H1 (cell line): Measurements from ENCODE around the gene RGS4. TPM values are rescaled to one million over a fixed set of nuclear protein-coding genes. Genes with fewer than 3 reads are reported as not detected.

Experiments
- CTCF ChIA-PET: fragments of 300-600 bp; sonication (Branson Sonifier 250); formaldehyde crosslinking; loops from one replicate; lab custom pipeline; 2021; ENCODE audit not compliant: partially characterized antibody; lab: Charles Lee
- POLR2A ChIA-PET: fragments of 300-600 bp; sonication (Branson Sonifier 250); formaldehyde crosslinking; loops from one replicate; lab custom pipeline; 2021; ENCODE audit warnings: inconsistent platforms; ENCODE audit not compliant: partially characterized antibody; lab: Charles Lee
- DNase-seq, 2 experiments: peaks; one replicate each; pipeline versions ENCODE4 v3.0.0 to v3.0.0-alpha.2; 2010 to 2022; ENCODE audit warnings: low spot score in 2 of 2, low read depth in 1 of 2, mixed read lengths in 1 of 2
- FAIRE-seq: peaks from 2 replicates; lab custom pipeline; 2011; peaks lifted over from hg19 to GRCh38; lab: Jason Lieb, UNC
- H2AFZ ChIP-seq: 2 replicates; pipeline ENCODE4 v1.8.1; 2012; ENCODE audit warnings: low read length, inconsistent platforms
- H2AK5ac ChIP-seq: 2 replicates; pipeline ENCODE4 v1.6.1; 2013; ENCODE audit warnings: low read depth, low read length
- H2BK120ac ChIP-seq: replicated peaks from 2 replicates; pipeline ENCODE3; 2013; ENCODE audit warnings: low read depth, low read length, inconsistent platforms
- H2BK12ac ChIP-seq: 2 replicates; pipeline ENCODE4 v1.6.1; 2013; ENCODE audit warnings: low read depth, low read length
- H2BK15ac ChIP-seq: 2 replicates; pipeline ENCODE4 v1.6.1; 2013; ENCODE audit warnings: low read length
- H2BK20ac ChIP-seq: 2 replicates; pipeline ENCODE4 v1.6.1; 2013; ENCODE audit warnings: low read length
- H2BK5ac ChIP-seq: 2 replicates; pipeline ENCODE4 v1.6.1; 2013; ENCODE audit warnings: low read depth, low read length
- H3K14ac ChIP-seq: 2 replicates; pipeline ENCODE4 v1.6.1; 2013; ENCODE audit warnings: inconsistent platforms; ENCODE audit not compliant: insufficient read length
- H3K18ac ChIP-seq: 2 replicates; pipeline ENCODE4 v1.6.1; 2013; ENCODE audit warnings: low read length; ENCODE audit errors: extremely low read depth
- H3K23ac ChIP-seq: 2 replicates; pipeline ENCODE4 v1.6.1; 2013; ENCODE audit warnings: inconsistent platforms; ENCODE audit not compliant: insufficient read length
- H3K23me2 ChIP-seq: 2 replicates; pipeline ENCODE4 v1.6.1; 2013; ENCODE audit warnings: low read depth, low read length
- H3K27ac ChIP-seq: 2 replicates; pipeline ENCODE4 v1.6.1; 2011; ENCODE audit warnings: low read depth, low read length, inconsistent platforms
- H3K27me3 ChIP-seq, 4 experiments: replicated peaks in 1 of 4; 1 replicate in 1 of 4; 2 replicates in 3 of 4; pipeline versions ENCODE4 v1.6.1 to v1.8.1; 2011 to 2013; ENCODE audit warnings: low read length in 3 of 4, mild to moderate bottlenecking in 3 of 4, inconsistent platforms in 2 of 4, mixed read lengths in 2 of 4, moderate library complexity in 1 of 4; ENCODE audit not compliant: control insufficient read depth in 3 of 4, insufficient read depth in 3 of 4; ENCODE audit errors: extremely low read depth in 1 of 4
- H3K36me3 ChIP-seq, 4 experiments: 2 replicates each; pipeline versions ENCODE4 v1.6.1 to v1.8.1; 2011 to 2013; ENCODE audit warnings: mild to moderate bottlenecking in 4 of 4, low read length in 3 of 4, moderate library complexity in 2 of 4, control low read depth in 1 of 4, inconsistent platforms in 1 of 4; ENCODE audit not compliant: insufficient read depth in 4 of 4, control insufficient read depth in 2 of 4
- H3K4ac ChIP-seq: replicated peaks from 2 replicates; pipeline ENCODE3; 2013; ENCODE audit warnings: low read length, low read depth, mixed read lengths, inconsistent platforms; ENCODE audit not compliant: insufficient read length
- H3K4me1 ChIP-seq, 4 experiments: replicated peaks in 1 of 4; 1 replicate in 1 of 4; 2 replicates in 3 of 4; pipeline versions ENCODE4 v1.6.1 to v1.8.1; 2011 to 2013; ENCODE audit warnings: low read length in 3 of 4, inconsistent platforms in 2 of 4, mixed read lengths in 1 of 4; ENCODE audit not compliant: insufficient read depth in 4 of 4, control insufficient read depth in 3 of 4
- H3K4me2 ChIP-seq, 2 experiments: 2 replicates each; pipeline versions ENCODE4 v1.6.1 to v1.8.1; 2011 to 2013; ENCODE audit warnings: low read depth in 2 of 2, low read length in 2 of 2, control low read depth in 1 of 2, inconsistent platforms in 1 of 2, mild to moderate bottlenecking in 1 of 2; ENCODE audit not compliant: insufficient read depth in 1 of 2
- H3K4me3 ChIP-seq, 4 experiments: fragments of 200-600, 300-600 bp in 1 of 4; sonication (generic), shearing (Covaris generic), sonication (Bioruptor Twin) in 1 of 4; 2 replicates each; pipeline versions ENCODE4 v1.5.1 to v1.8.1; 2011 to 2016; ENCODE audit warnings: low read length in 4 of 4, low read depth in 3 of 4, control low read depth in 2 of 4, inconsistent platforms in 2 of 4, mild to moderate bottlenecking in 2 of 4, mixed read lengths in 1 of 4, moderate library complexity in 1 of 4; ENCODE audit not compliant: insufficient read depth in 2 of 4; ENCODE audit errors: extremely low read depth in 1 of 4
- H3K56ac ChIP-seq: replicated peaks from 2 replicates; pipeline ENCODE3; 2013; ENCODE audit warnings: low read depth, mild to moderate bottlenecking, mixed read lengths, low read length, inconsistent platforms; ENCODE audit not compliant: insufficient read length
- H3K79me1 ChIP-seq: 2 replicates; pipeline ENCODE4 v1.6.1; 2013; ENCODE audit warnings: low read depth, low read length, control low read depth
- H3K79me2 ChIP-seq, 2 experiments: 2 replicates each; pipeline versions ENCODE4 v1.6.1 to v1.8.1; 2012 to 2013; ENCODE audit warnings: low read length in 2 of 2, mild to moderate bottlenecking in 2 of 2, inconsistent platforms in 1 of 2; ENCODE audit not compliant: insufficient read depth in 2 of 2, control insufficient read depth in 1 of 2
- H3K9ac ChIP-seq, 4 experiments: replicated peaks in 1 of 4; 1 replicate in 1 of 4; 2 replicates in 3 of 4; pipeline versions ENCODE4 v1.6.1 to v1.8.1; 2011 to 2013; ENCODE audit warnings: low read depth in 3 of 4, low read length in 3 of 4, control low read depth in 2 of 4, mild to moderate bottlenecking in 2 of 4, moderate library complexity in 2 of 4, inconsistent platforms in 1 of 4; ENCODE audit errors: extremely low read depth in 1 of 4
- H3K9me3 ChIP-seq, 2 experiments: 2 replicates each; pipeline versions ENCODE4 v1.6.1 to v1.8.1; 2012 to 2013; ENCODE audit warnings: mild to moderate bottlenecking in 2 of 2, moderate library complexity in 2 of 2, control low read depth in 1 of 2, inconsistent platforms in 1 of 2, low read depth in 1 of 2, low read length in 1 of 2, mixed read lengths in 1 of 2; ENCODE audit not compliant: insufficient read depth in 2 of 2
- H4K20me1 ChIP-seq, 2 experiments: replicated peaks in 1 of 2; 2 replicates each; pipeline versions ENCODE3 to v1.8.1; 2011 to 2013; ENCODE audit warnings: inconsistent platforms in 2 of 2, low read length in 2 of 2, mild to moderate bottlenecking in 1 of 2; ENCODE audit not compliant: insufficient read depth in 2 of 2, control insufficient read depth in 1 of 2
- H4K5ac ChIP-seq: 2 replicates; pipeline ENCODE4 v1.6.1; 2013; ENCODE audit warnings: low read length, low read depth, mixed read lengths, inconsistent platforms; ENCODE audit not compliant: insufficient read length
- H4K8ac ChIP-seq: 2 replicates; pipeline ENCODE4 v1.8.0; 2013; ENCODE audit warnings: mild to moderate bottlenecking, moderate library complexity, low read length, inconsistent platforms; ENCODE audit not compliant: insufficient read depth; ENCODE audit errors: extremely low read depth
- H4K91ac ChIP-seq: replicated peaks from 2 replicates; pipeline ENCODE3; 2013; ENCODE audit warnings: low read length, mixed read lengths, inconsistent platforms; ENCODE audit not compliant: insufficient read length
- KDM1A ChIP-seq: fragments of 200-600, 300-600 bp; sonication (generic); IDR thresholded peaks from 2 replicates; pipeline ENCODE4 v1.7.1; 2016; ENCODE audit warnings: mild to moderate bottlenecking, low read length, borderline replicate concordance
- WGBS, 2 experiments: shearing (Covaris generic) in 1 of 2; methylation state at CpG; one replicate each; pipeline versions ENCODE4 v1.1.6 to v1.1.7; 2013 to 2015; ENCODE audit warnings: low lambda C conversion rate in 2 of 2, mixed read lengths in 2 of 2, inconsistent platforms in 1 of 2, low coverage in 1 of 2, missing lambda C conversion rate in 1 of 2; ENCODE audit not compliant: insufficient replicate concordance in 2 of 2, insufficient coverage in 1 of 2, insufficient read length in 1 of 2; ENCODE audit errors: extremely low coverage in 1 of 2, missing lambda C conversion rate in 1 of 2; 5-methylcytosine and 5-hydroxymethylcytosine counted together
- polyA plus RNA-seq, 7 experiments: library from polyadenylated mRNA; depleted of rRNA in 3 of 7; stranded (reverse) in 5 of 7; unstranded in 2 of 7; fragments of >200 nt in 5 of 7; fragments of 200-250 nt in 2 of 7; gene quantifications; 1 replicate in 5 of 7; 2 replicates in 1 of 7; 4 replicates in 1 of 7; pipeline versions ENCODE4 v1.2.1 to v1.2.3, GENCODE V29; 2011 to 2013; ENCODE audit warnings: missing spikeins in 2 of 7, mixed read lengths in 2 of 7
- total RNA-seq: library from RNA; stranded (reverse); fragmentation: NEBNext Ultra II Directional; extraction: Animal tissue kit (Norgen Biotek cat#: 25700); gene quantifications from 2 replicates; pipeline ENCODE4 v1.2.1, GENCODE V29; 2021

The RGS4 gene
- total and polyA plus RNA-seq, 2 of the 8 experiments (the other 6 are each of a cell fraction or from before 2014, with no cell fraction given): 0.26 to 0.74 TPM

DNA sequence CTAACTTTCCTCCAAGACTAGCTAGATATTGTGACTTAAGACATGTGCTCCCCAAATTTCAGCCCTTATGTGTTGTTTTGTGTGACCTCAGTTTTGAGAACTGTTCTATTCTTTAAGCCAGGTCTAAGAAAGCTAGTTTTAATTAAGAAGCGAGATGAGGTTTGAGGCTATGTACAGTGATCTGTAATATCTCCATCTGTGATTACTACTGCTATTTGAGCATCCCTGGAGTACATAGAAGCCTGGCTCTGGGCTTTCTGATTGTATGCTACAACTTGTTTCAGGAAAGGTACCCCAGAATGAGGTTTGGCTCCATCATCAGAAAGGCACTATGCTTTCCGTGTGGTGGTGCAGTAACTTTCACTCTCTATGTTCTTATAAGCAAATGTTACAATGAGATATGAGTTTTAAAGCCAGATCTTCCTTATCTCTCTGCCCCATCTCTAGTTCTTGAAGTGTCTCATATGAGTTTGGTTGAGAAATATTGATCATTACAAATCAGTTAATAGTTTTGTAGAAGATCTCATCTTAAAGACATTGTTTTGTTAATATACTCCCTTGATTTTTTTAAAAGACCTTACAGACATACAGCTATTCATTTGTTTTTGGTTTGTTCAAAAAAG lies 605 bp downstream of the RGS4 start:
- no peak overlapping the region for H3K4ac ChIP-seq
- H4K8ac ChIP-seq: no peak overlapping the region
- peak overlapping the region; percentile 52; the same call in 1 of the 2 replicates for H2AFZ ChIP-seq
- no peak overlapping the region for H4K5ac ChIP-seq
- H3K56ac ChIP-seq: no peak overlapping the region
- no peaks in the 10 kb centered on the region for H3K79me2 ChIP-seq
- H3K4me3 ChIP-seq: no peak overlapping the region
- H3K4me2 ChIP-seq: peak overlapping the region; percentile 9 to 36; a peak in 1 of 4 replicates
- H2BK20ac ChIP-seq: no peak overlapping the region
- H3K23me2 ChIP-seq: no peaks in the 10 kb centered on the region
- ChIA-PET CTCF (interaction anchor here (0.6 to 7.5 kb wide), 39 partner anchors 9 to 245 kb away, joined by 3 to 86 read pairs (median 6); partner anchors contain the start of genes CCDC190 and RGS5), POLR2A (interaction anchor here (1.3 kb wide), 1 partner anchor 251 kb away, joined by 4 read pairs; no protein-coding TSS in a partner anchor)
- no peak overlapping the region for H3K27ac ChIP-seq
- no peak overlapping the region for H2BK15ac ChIP-seq
- H2BK5ac ChIP-seq: no peak overlapping the region
- H3K9me3 ChIP-seq: peaks cover 0 to 5% of the 10 kb centered on the region in 2 experiments; a peak in 1 of 4 replicates
- no peaks in the 10 kb centered on the region; a peak in 1 of 7 replicates for H3K4me1 ChIP-seq
- H3K27me3 ChIP-seq: no peaks in the 10 kb centered on the region
- no peaks in the 10 kb centered on the region for H3K36me3 ChIP-seq
- H4K91ac ChIP-seq: no peak overlapping the region
- no peak overlapping the region for H3K14ac ChIP-seq
- no peak overlapping the region for H3K9ac ChIP-seq
- H2BK120ac ChIP-seq: no peak overlapping the region
- H3K79me1 ChIP-seq: no peaks in the 10 kb centered on the region
- FAIRE-seq (no peak), DNase-seq (no peak)
- H2AK5ac ChIP-seq: no peak overlapping the region
- H4K20me1 ChIP-seq: no peaks in the 10 kb centered on the region
- no peak overlapping the region for H2BK12ac ChIP-seq
- no peak overlapping the region for H3K23ac ChIP-seq
- no peak overlapping the region for H3K18ac ChIP-seq
- 88% methylated on average over 2 of the region's 2 CpGs; no CpG with 5 or more reads in 1 of the 2 experiments for WGBS, 2 experiments
- no peak for TF ChIP-seq KDM1A
